Mesenchymal stem cell (in vitro differentiated cells and primary cell): ENCODE results near the gene HSPB2.
A peak's percentile ranks its signal among the peaks of the same experiment; 100 is the strongest.

Experiments
- DNase-seq: peaks from one replicate; pipeline ENCODE4 v3.0.0-alpha.2; 2013
- H2AFZ ChIP-seq: one replicate; pipeline ENCODE4 v1.6.1; 2013; ENCODE audit warnings: low read depth, mild to moderate bottlenecking, control low read depth, inconsistent platforms, low read length, moderate library complexity
- H2AK5ac ChIP-seq: 2 replicates; pipeline ENCODE4 v1.6.1; 2013; ENCODE audit warnings: low read length, moderate library complexity, mild to moderate bottlenecking, inconsistent platforms; ENCODE audit not compliant: severe bottlenecking
- H2BK120ac ChIP-seq: one replicate; pipeline ENCODE4 v1.6.1; 2013; ENCODE audit warnings: low read depth, mild to moderate bottlenecking, inconsistent platforms, low read length, moderate library complexity
- H2BK12ac ChIP-seq, 2 experiments: one replicate each; pipeline ENCODE4 v1.6.1; 2013; ENCODE audit warnings: inconsistent platforms in 2 of 2, low read length in 2 of 2, mild to moderate bottlenecking in 2 of 2, moderate library complexity in 2 of 2, control low read depth in 1 of 2
- H2BK15ac ChIP-seq: one replicate; pipeline ENCODE4 v1.6.1; 2013; ENCODE audit warnings: mild to moderate bottlenecking, low read depth, inconsistent platforms; ENCODE audit not compliant: poor library complexity, severe bottlenecking
- H2BK5ac ChIP-seq: 2 replicates; pipeline ENCODE4 v1.6.1; 2013; ENCODE audit warnings: low read depth, mild to moderate bottlenecking, low read length, control low read depth, inconsistent platforms; ENCODE audit not compliant: poor library complexity, severe bottlenecking
- H3K14ac ChIP-seq, 2 experiments: one replicate each; pipeline ENCODE4 v1.6.1; 2013; ENCODE audit warnings: inconsistent platforms in 2 of 2, low read length in 2 of 2, control low read depth in 1 of 2, mild to moderate bottlenecking in 1 of 2, moderate library complexity in 1 of 2
- H3K18ac ChIP-seq, 2 experiments: one replicate each; pipeline ENCODE4 v1.6.1; 2013; ENCODE audit warnings: inconsistent platforms in 2 of 2, low read length in 2 of 2, control low read depth in 1 of 2, low read depth in 1 of 2, mild to moderate bottlenecking in 1 of 2
- H3K23ac ChIP-seq, 2 experiments: one replicate each; pipeline ENCODE4 v1.6.1; 2013; ENCODE audit warnings: inconsistent platforms in 2 of 2, low read length in 2 of 2, mild to moderate bottlenecking in 2 of 2, moderate library complexity in 2 of 2, control low read depth in 1 of 2
- H3K27ac ChIP-seq: 2 replicates; pipeline ENCODE4 v1.5.1; 2013; ENCODE audit warnings: mild to moderate bottlenecking, moderate library complexity, low read length, control low read depth, inconsistent platforms; ENCODE audit not compliant: poor library complexity, severe bottlenecking
- H3K27me3 ChIP-seq, 2 experiments: 2 replicates each; pipeline versions ENCODE4 v1.6.1 to v1.7.0; 2013; ENCODE audit warnings: low read length in 2 of 2, mild to moderate bottlenecking in 2 of 2, moderate library complexity in 2 of 2, control low read depth in 1 of 2, inconsistent platforms in 1 of 2; ENCODE audit not compliant: control insufficient read depth in 1 of 2, insufficient read depth in 1 of 2
- H3K36me3 ChIP-seq, 2 experiments: 2 replicates each; pipeline versions ENCODE4 v1.6.1 to v1.7.0; 2013; ENCODE audit warnings: low read length in 2 of 2, control low read depth in 1 of 2, inconsistent platforms in 1 of 2, low read depth in 1 of 2, mild to moderate bottlenecking in 1 of 2; ENCODE audit not compliant: insufficient read depth in 2 of 2, control insufficient read depth in 1 of 2
- H3K4ac ChIP-seq, 2 experiments: one replicate each; pipeline ENCODE4 v1.6.1; 2013; ENCODE audit warnings: inconsistent platforms in 2 of 2, low read length in 2 of 2, mild to moderate bottlenecking in 2 of 2, moderate library complexity in 2 of 2, control low read depth in 1 of 2, low read depth in 1 of 2
- H3K4me1 ChIP-seq: 2 replicates; pipeline ENCODE4 v1.6.1; 2013; ENCODE audit warnings: low read depth, low read length, control low read depth; ENCODE audit not compliant: control insufficient read depth, insufficient read depth
- H3K4me2 ChIP-seq: 2 replicates; pipeline ENCODE4 v1.6.1; 2013; ENCODE audit warnings: low read length, mild to moderate bottlenecking, inconsistent platforms; ENCODE audit not compliant: poor library complexity, severe bottlenecking
- H3K4me3 ChIP-seq, 2 experiments: 2 replicates each; pipeline versions ENCODE4 v1.5.1 to v1.7.0; 2013; ENCODE audit warnings: low read length in 2 of 2, mild to moderate bottlenecking in 2 of 2, control low read depth in 1 of 2, low read depth in 1 of 2; ENCODE audit not compliant: insufficient read depth in 1 of 2
- H3K79me1 ChIP-seq: replicated peaks from 2 replicates; pipeline ENCODE4 v1.6.1; 2013; ENCODE audit warnings: mild to moderate bottlenecking, control low read depth, low read length, inconsistent platforms; ENCODE audit not compliant: poor library complexity, severe bottlenecking
- H3K9ac ChIP-seq: 2 replicates; pipeline ENCODE4 v1.7.0; 2013; ENCODE audit warnings: mild to moderate bottlenecking, low read length, moderate library complexity
- H3K9me3 ChIP-seq: 2 replicates; pipeline ENCODE4 v1.7.0; 2013; ENCODE audit warnings: mild to moderate bottlenecking, low read length; ENCODE audit not compliant: control insufficient read depth
- H4K8ac ChIP-seq: one replicate; pipeline ENCODE4 v1.6.1; 2013; ENCODE audit warnings: inconsistent platforms, mild to moderate bottlenecking, low read length, moderate library complexity
- H4K91ac ChIP-seq: one replicate; pipeline ENCODE4 v1.6.1; 2013; ENCODE audit warnings: mild to moderate bottlenecking, low read length, inconsistent platforms
- whole genome bisulfite sequencing: methylation state at CpG from one replicate; pipeline ENCODE4 v1.1.7; 2013; ENCODE audit warnings: mixed read lengths; 5-methylcytosine and 5-hydroxymethylcytosine counted together

HSPB2 gene

GRCh38 chr11:111946499-111946898, 34.0 kb downstream of the HSPB2 start:
- no peak overlapping the region for H3K4ac ChIP-seq

GRCh38 chr11:111947143-111947542, 34.6 kb downstream of the HSPB2 start:
- no peak overlapping the region for H3K27ac ChIP-seq
- no peaks in the 10 kb centered on the region for H3K36me3 ChIP-seq
- no peak overlapping the region for H3K14ac ChIP-seq
- H2BK15ac ChIP-seq: no peak overlapping the region
- no peak overlapping the region for H2BK120ac ChIP-seq
- H3K4ac ChIP-seq: no peak overlapping the region
- H2BK5ac ChIP-seq: no peak overlapping the region
- H2AK5ac ChIP-seq: no peak overlapping the region
- no peak overlapping the region for H3K23ac ChIP-seq
- no peak overlapping the region for H3K4me3 ChIP-seq
- H4K8ac ChIP-seq: no peak overlapping the region
- no peak overlapping the region for H3K4me2 ChIP-seq
- H3K9ac ChIP-seq: no peak overlapping the region
- no peak for DNase-seq
- no peak overlapping the region for H2BK12ac ChIP-seq
- H3K9me3 ChIP-seq: no peaks in the 10 kb centered on the region
- H3K18ac ChIP-seq: no peak overlapping the region
- peaks cover 2% of the 10 kb centered on the region for H3K4me1 ChIP-seq
- peaks cover 12% of the 10 kb centered on the region for H3K79me1 ChIP-seq
- no peaks in the 10 kb centered on the region for H3K27me3 ChIP-seq
- no peak overlapping the region for H4K91ac ChIP-seq
- no peak overlapping the region for H2AFZ ChIP-seq

More at GRCh38 chr11:111946499-111946898, 34.0 kb downstream of the HSPB2 start:
- peaks cover 2% of the 10 kb centered on the region for H3K4me1 ChIP-seq
- no peaks in the 10 kb centered on the region for H3K9me3 ChIP-seq
- DNase-seq: no peak
- no peaks in the 10 kb centered on the region for H3K36me3 ChIP-seq
- H4K8ac ChIP-seq: no peak overlapping the region
- no peak overlapping the region for H3K4me3 ChIP-seq
- H2AK5ac ChIP-seq: no peak overlapping the region
- H2BK120ac ChIP-seq: no peak overlapping the region
- H3K23ac ChIP-seq: no peak overlapping the region
- H3K27me3 ChIP-seq: no peaks in the 10 kb centered on the region
- H2BK12ac ChIP-seq: no peak overlapping the region
- H3K9ac ChIP-seq: no peak overlapping the region
- H2BK15ac ChIP-seq: no peak overlapping the region
- H2BK5ac ChIP-seq: no peak overlapping the region
- no peak overlapping the region for H3K4me2 ChIP-seq
- H3K27ac ChIP-seq: no peak overlapping the region
- WGBS: 89% methylated on average over 3 of the region's 3 CpGs
- no peak overlapping the region for H2AFZ ChIP-seq
- peaks cover 16% of the 10 kb centered on the region for H3K79me1 ChIP-seq
- H4K91ac ChIP-seq: no peak overlapping the region
- no peak overlapping the region for H3K14ac ChIP-seq
- H3K18ac ChIP-seq: no peak overlapping the region

- Histone ChIP-seq H3K4me1 (peaks cover 2% of the 10 kb centered on the region), H2BK12ac (no peak overlapping the region), H3K4ac (no peak overlapping the region), H4K91ac (no peak overlapping the region), H2BK15ac (no peak overlapping the region), H3K4me2 (no peak overlapping the region), H3K27me3 (no peaks in the 10 kb centered on the region), H2AK5ac (no peak overlapping the region), H2AFZ (no peak overlapping the region), H3K18ac (no peak overlapping the region), H3K9me3 (no peaks in the 10 kb centered on the region), H3K27ac (no peak overlapping the region), H3K79me1 (peaks cover 12% of the 10 kb centered on the region), H3K14ac (no peak overlapping the region), H2BK120ac (no peak overlapping the region), H4K8ac (no peak overlapping the region), H3K4me3 (no peak overlapping the region), H3K9ac (no peak overlapping the region), H3K23ac (no peak overlapping the region), H2BK5ac (no peak overlapping the region), H3K36me3 (no peaks in the 10 kb centered on the region)
- 48% methylated on average over 7 of the region's 7 CpGs for WGBS
- peak; percentile 21 for DNase-seq
These were observed 37.2 kb downstream of the HSPB2 start for GRCh38 chr11:111949519-111950426.

DNA sequence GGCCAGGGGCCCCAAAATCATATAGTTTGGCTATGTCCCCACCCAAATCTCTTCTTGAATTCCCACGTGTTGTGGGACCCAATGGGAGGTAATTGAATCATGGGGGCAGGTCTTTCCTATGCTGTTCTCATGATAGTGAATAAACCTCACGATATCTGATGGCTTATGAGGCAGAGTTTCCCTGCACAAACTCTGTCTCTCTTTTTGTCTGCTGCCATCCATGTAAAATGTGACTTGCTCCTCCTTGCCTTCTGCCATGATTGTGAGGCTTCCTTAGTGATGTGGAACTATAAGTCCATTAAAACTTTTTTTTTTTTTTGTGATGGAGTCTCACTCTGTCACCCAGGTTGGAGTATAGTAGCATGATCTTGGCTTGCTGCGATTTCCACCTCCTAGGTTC, 39.0 kb downstream of the HSPB2 start:
- Histone ChIP-seq H3K4me2 (no peak overlapping the region), H2BK5ac (no peak overlapping the region), H3K36me3 (no peaks in the 10 kb centered on the region), H3K4me1 (peaks cover under 1% of the 10 kb centered on the region), H3K27me3 (no peaks in the 10 kb centered on the region), H3K27ac (no peak overlapping the region), H4K91ac (no peak overlapping the region), H3K9ac (no peak overlapping the region), H3K79me1 (peaks cover 8% of the 10 kb centered on the region), H2BK12ac (no peak overlapping the region), H3K14ac (no peak overlapping the region), H4K8ac (no peak overlapping the region), H3K4me3 (no peak overlapping the region), H3K9me3 (no peaks in the 10 kb centered on the region), H2AFZ (no peak overlapping the region), H3K23ac (no peak overlapping the region), H2BK15ac (no peak overlapping the region), H2AK5ac (no peak overlapping the region), H3K4ac (no peak overlapping the region), H2BK120ac (no peak overlapping the region), H3K18ac (no peak overlapping the region)
- DNase-seq: no peak
- 97% methylated on average over 3 of the region's 3 CpGs for WGBS
